Measurements from ENCODE around the gene SMCO1. TPM values are rescaled to one million over a fixed set of nuclear protein-coding genes. Genes with fewer than 3 reads are reported as not detected.

SMCO1 gene
- not detected for total RNA-seq

- H3K4me3 ChIP-seq: no peak within 1 kb of the TSS
- H3K27me3 ChIP-seq: no peaks in the 10 kb centered on the region
- H3K4me1 ChIP-seq: peaks cover 0 to 6% (median 0%) of the 10 kb centered on the region in 3 donors
- no peaks in the 10 kb centered on the region for H3K36me3 ChIP-seq
- peaks cover 0 to 22% (median 0%) of the 10 kb centered on the region in 3 donors for H3K9me3 ChIP-seq
- TF ChIP-seq POLR2A (IDR thresholded peaks at IDR 0.05) (no peak), CTCF (IDR thresholded peaks at IDR 0.05) (no peak), EP300 (IDR thresholded peaks at IDR 0.05) (no peak), POLR2AphosphoS5 (IDR thresholded peaks at IDR 0.05) (no peak)
- no peak for ATAC-seq
- no peak within 1 kb of the TSS for H3K27ac ChIP-seq
- WGBS, 2 donors (ENCODE audit: low coverage in 1 of 2): 72 to 85% methylated on average over 8 to 10 of the region's 10 CpGs
Measured at GRCh38 chr3:196514913-196515621, at the start of gene SMCO1. TSS of gene SMCO1 (minus strand) at chr3:196515346. CDS start at chr3:196515209, 137 bp downstream.

- no peaks in the 10 kb centered on the region for H3K9me3 ChIP-seq
- ATAC-seq: no peak
- peaks cover 0 to 23% (median 0%) of the 10 kb centered on the region in 3 donors for H3K4me1 ChIP-seq
- H3K4me3 ChIP-seq: no peak overlapping the region
- no peak for TF ChIP-seq EP300 (IDR thresholded peaks at IDR 0.05)
- no peak for TF ChIP-seq POLR2AphosphoS5 (IDR thresholded peaks at IDR 0.05)
- no peak for TF ChIP-seq CTCF (IDR thresholded peaks at IDR 0.05)
- TF ChIP-seq POLR2A (IDR thresholded peaks at IDR 0.05): no peak
- peaks cover 0 to 48% of the 10 kb centered on the region in 2 donors for H3K36me3 ChIP-seq
- 81 to 87% methylated on average over 2 to 6 of the region's 9 CpGs for WGBS, 2 donors (ENCODE audit: low coverage in 1 of 2)
- H3K27ac ChIP-seq: no peak overlapping the region
- H3K27me3 ChIP-seq: no peaks in the 10 kb centered on the region
Measured at GRCh38 chr3:196563721-196564225, 48.6 kb upstream of the SMCO1 start.

GRCh38 chr3:196559826-196560225 lies 44.7 kb upstream of the SMCO1 start:
- Histone ChIP-seq H3K27ac (no peak overlapping the region), H3K27me3 (no peaks in the 10 kb centered on the region), H3K36me3 (peaks cover 0 to 41% of the 10 kb centered on the region in 2 donors), H3K4me3 (no peak overlapping the region), H3K4me1 (no peaks in the 10 kb centered on the region), H3K9me3 (no peaks in the 10 kb centered on the region)
- TF ChIP-seq CTCF (IDR thresholded peaks at IDR 0.05) (no peak), POLR2AphosphoS5 (IDR thresholded peaks at IDR 0.05) (no peak), EP300 (IDR thresholded peaks at IDR 0.05) (no peak), POLR2A (IDR thresholded peaks at IDR 0.05) (no peak)
- WGBS, 2 donors (ENCODE audit: low coverage in 1 of 2): 21 to 22% methylated on average over 3 of the region's 3 CpGs
- no peak for ATAC-seq

- TF ChIP-seq EP300 (IDR thresholded peaks at IDR 0.05): no peak
- TF ChIP-seq POLR2AphosphoS5 (IDR thresholded peaks at IDR 0.05): no peak
- TF ChIP-seq POLR2A (IDR thresholded peaks at IDR 0.05): no peak
- TF ChIP-seq CTCF (IDR thresholded peaks at IDR 0.05): no peak
- Histone ChIP-seq H3K27ac (no peak overlapping the region), H3K4me3 (no peak overlapping the region), H3K27me3 (no peaks in the 10 kb centered on the region), H3K4me1 (no peaks in the 10 kb centered on the region), H3K9me3 (no peaks in the 10 kb centered on the region), H3K36me3 (peaks cover 0 to 49% of the 10 kb centered on the region in 2 donors)
- no peak for ATAC-seq
Measured at GRCh38 chr3:196558476-196558875, 43.3 kb upstream of the SMCO1 start.

GRCh38 chr3:196557236-196557635 lies 42.1 kb upstream of the SMCO1 start:
- peaks cover 0 to 59% of the 10 kb centered on the region in 2 donors for H3K36me3 ChIP-seq
- H3K9me3 ChIP-seq: no peaks in the 10 kb centered on the region
- no peak for TF ChIP-seq POLR2A (IDR thresholded peaks at IDR 0.05)
- no peak for TF ChIP-seq EP300 (IDR thresholded peaks at IDR 0.05)
- no peak for TF ChIP-seq POLR2AphosphoS5 (IDR thresholded peaks at IDR 0.05)
- TF ChIP-seq CTCF (IDR thresholded peaks at IDR 0.05): no peak
- no peaks in the 10 kb centered on the region for H3K4me1 ChIP-seq
- H3K27me3 ChIP-seq: no peaks in the 10 kb centered on the region
- H3K4me3 ChIP-seq: no peak overlapping the region
- ATAC-seq: no peak
- no peak overlapping the region for H3K27ac ChIP-seq
- WGBS, 2 donors (ENCODE audit: low coverage in 1 of 2): 86 to 87% methylated on average over 3 to 4 of the region's 5 CpGs

All from gastroesophageal sphincter (tissue), 4 donors.